ENCODE results near the gene POMGNT2. TPM values are rescaled to one million over a fixed set of nuclear protein-coding genes. Genes with fewer than 3 reads are reported as not detected.

The POMGNT2 gene
- total and polyA plus RNA-seq, 2 experiments from 2014 or later: 10.7 to 26.1 TPM

DNA sequence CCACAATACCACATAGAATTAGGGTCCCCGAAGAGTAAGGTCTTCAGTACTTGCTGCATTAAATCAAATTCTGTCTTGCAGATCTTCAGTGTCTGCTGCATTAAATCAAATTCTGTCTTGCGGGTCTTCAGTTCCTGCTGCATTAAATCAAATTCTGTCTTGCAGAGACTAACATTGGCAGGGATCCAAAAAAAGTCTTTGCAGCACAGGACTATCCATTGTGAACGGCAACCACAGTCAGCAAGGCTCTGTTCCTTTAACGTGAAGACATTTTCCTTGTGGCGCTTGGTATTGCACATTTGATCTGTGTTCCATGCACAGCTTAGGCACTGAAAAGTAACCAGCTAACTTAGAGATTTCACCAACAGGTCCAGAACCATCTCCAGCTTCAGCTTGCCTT lies 46.8 kb upstream of the POMGNT2 start:
- ATAC-seq (no peak), DNase-seq (ENCODE audit: low spot score) (no peak)
- H4K20me1 ChIP-seq (replicated peaks; ENCODE audit: insufficient read depth): no peaks in the 10 kb centered on the region
- Mint-ChIP-seq H3K9me3 (no peaks in the 10 kb centered on the region), H3K4me1 (peaks cover 3% of the 10 kb centered on the region; the same call in 2 of the 3 replicates), H3K36me3 (ENCODE audit: low read depth) (no peaks in the 10 kb centered on the region), H3K27ac (no peak overlapping the region), H3K4me3 (no peak overlapping the region), H3K27me3 (ENCODE audit: insufficient read depth, low read depth, poor library complexity) (peaks cover 3% of the 10 kb centered on the region)
- H3K4me3 ChIP-seq: no peak overlapping the region
- H3K27ac ChIP-seq (ENCODE audit: low read depth): no peak overlapping the region
- peak overlapping the region; percentile 85; the same call in 1 of the 2 replicates for H2AFZ ChIP-seq
- TF ChIP-seq ZNF331 (CRISPR knock-in tag; IDR thresholded peaks at IDR 0.05; ENCODE audit: low read depth) (no peak), CREB1 (CRISPR knock-in tag; IDR thresholded peaks at IDR 0.05; ENCODE audit: low read depth) (no peak), JUNB (IDR thresholded peaks at IDR 0.05; ENCODE audit: unreplicated experiment) (no peak), ZNF114 (CRISPR knock-in tag; IDR thresholded peaks at IDR 0.05) (no peak), NANOG (IDR thresholded peaks at IDR 0.05; ENCODE audit: borderline replicate concordance) (no peak), STAT1 (IDR thresholded peaks at IDR 0.05; ENCODE audit: unreplicated experiment) (no peak)
- TF ChIP-seq, protein P1, sequence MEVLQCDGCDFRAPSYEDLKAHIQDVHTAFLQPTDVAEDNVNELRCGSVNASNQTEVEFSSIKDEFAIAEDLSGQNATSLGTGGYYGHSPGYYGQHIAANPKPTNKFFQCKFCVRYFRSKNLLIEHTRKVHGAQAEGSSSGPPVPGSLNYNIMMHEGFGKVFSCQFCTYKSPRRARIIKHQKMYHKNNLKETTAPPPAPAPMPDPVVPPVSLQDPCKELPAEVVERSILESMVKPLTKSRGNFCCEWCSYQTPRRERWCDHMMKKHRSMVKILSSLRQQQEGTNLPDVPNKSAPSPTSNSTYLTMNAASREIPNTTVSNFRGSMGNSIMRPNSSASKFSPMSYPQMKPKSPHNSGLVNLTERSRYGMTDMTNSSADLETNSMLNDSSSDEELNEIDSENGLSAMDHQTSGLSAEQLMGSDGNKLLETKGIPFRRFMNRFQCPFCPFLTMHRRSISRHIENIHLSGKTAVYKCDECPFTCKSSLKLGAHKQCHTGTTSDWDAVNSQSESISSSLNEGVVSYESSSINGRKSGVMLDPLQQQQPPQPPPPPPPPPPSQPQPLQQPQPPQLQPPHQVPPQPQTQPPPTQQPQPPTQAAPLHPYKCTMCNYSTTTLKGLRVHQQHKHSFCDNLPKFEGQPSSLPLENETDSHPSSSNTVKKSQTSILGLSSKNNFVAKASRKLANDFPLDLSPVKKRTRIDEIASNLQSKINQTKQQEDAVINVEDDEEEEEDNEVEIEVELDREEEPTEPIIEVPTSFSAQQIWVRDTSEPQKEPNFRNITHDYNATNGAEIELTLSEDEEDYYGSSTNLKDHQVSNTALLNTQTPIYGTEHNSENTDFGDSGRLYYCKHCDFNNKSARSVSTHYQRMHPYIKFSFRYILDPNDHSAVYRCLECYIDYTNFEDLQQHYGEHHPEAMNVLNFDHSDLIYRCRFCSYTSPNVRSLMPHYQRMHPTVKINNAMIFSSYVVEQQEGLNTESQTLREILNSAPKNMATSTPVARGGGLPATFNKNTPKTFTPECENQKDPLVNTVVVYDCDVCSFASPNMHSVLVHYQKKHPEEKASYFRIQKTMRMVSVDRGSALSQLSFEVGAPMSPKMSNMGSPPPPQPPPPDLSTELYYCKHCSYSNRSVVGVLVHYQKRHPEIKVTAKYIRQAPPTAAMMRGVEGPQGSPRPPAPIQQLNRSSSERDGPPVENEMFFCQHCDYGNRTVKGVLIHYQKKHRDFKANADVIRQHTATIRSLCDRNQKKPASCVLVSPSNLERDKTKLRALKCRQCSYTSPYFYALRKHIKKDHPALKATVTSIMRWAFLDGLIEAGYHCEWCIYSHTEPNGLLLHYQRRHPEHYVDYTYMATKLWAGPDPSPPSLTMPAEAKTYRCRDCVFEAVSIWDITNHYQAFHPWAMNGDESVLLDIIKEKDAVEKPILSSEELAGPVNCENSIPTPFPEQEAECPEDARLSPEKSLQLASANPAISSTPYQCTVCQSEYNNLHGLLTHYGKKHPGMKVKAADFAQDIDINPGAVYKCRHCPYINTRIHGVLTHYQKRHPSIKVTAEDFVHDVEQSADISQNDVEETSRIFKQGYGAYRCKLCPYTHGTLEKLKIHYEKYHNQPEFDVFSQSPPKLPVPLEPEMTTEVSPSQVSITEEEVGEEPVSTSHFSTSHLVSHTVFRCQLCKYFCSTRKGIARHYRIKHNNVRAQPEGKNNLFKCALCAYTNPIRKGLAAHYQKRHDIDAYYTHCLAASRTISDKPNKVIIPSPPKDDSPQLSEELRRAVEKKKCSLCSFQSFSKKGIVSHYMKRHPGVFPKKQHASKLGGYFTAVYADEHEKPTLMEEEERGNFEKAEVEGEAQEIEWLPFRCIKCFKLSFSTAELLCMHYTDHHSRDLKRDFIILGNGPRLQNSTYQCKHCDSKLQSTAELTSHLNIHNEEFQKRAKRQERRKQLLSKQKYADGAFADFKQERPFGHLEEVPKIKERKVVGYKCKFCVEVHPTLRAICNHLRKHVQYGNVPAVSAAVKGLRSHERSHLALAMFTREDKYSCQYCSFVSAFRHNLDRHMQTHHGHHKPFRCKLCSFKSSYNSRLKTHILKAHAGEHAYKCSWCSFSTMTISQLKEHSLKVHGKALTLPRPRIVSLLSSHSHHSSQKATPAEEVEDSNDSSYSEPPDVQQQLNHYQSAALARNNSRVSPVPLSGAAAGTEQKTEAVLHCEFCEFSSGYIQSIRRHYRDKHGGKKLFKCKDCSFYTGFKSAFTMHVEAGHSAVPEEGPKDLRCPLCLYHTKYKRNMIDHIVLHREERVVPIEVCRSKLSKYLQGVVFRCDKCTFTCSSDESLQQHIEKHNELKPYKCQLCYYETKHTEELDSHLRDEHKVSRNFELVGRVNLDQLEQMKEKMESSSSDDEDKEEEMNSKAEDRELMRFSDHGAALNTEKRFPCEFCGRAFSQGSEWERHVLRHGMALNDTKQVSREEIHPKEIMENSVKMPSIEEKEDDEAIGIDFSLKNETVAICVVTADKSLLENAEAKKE (CRISPR knock-in tag; IDR thresholded peaks at IDR 0.05): no peak
- no peaks in the 10 kb centered on the region for H3K4me1 ChIP-seq (ENCODE audit: insufficient read depth)
- no peaks in the 10 kb centered on the region for H3K36me3 ChIP-seq (ENCODE audit: insufficient read depth)
- H3K9me2 ChIP-seq (ENCODE audit: insufficient read depth): peaks cover 12% of the 10 kb centered on the region; the same call in 1 of the 2 replicates
- no peaks in the 10 kb centered on the region for H3F3A ChIP-seq (replicated peaks; ENCODE audit: low read depth)
- no peaks in the 10 kb centered on the region for H3K79me2 ChIP-seq (replicated peaks; ENCODE audit: insufficient read depth)
- H3K27me3 ChIP-seq (ENCODE audit: insufficient read depth): no peaks in the 10 kb centered on the region
- no peak overlapping the region for H3K4me2 ChIP-seq

DNA sequence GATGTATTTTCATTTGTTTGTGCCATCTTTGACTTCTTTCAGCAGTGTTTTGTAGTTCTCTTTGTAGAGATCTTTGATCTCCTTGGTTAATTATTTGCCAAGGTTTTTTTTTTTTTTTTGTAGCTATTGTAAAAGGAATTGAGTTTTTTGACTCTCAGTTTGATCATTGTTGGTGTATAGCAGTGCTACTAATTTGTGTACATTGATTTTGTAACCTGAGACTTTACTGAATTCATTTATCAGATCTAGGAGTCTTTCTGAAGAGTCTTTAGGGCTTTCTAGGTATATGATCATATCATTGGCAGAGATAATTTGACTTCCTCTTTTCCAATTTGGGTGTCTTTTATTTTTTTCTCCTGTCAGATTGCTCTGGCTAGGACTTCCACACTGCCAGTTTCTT lies 42.2 kb upstream of the POMGNT2 start:
- Histone ChIP-seq H3K36me3 (ENCODE audit: insufficient read depth) (no peaks in the 10 kb centered on the region), H3K27ac (ENCODE audit: low read depth) (no peak overlapping the region), H3F3A (replicated peaks; ENCODE audit: low read depth) (no peaks in the 10 kb centered on the region), H3K4me1 (ENCODE audit: insufficient read depth) (peaks cover 22% of the 10 kb centered on the region), H3K79me2 (replicated peaks; ENCODE audit: insufficient read depth) (no peaks in the 10 kb centered on the region), H2AFZ (no peak overlapping the region), H3K4me3 (no peak overlapping the region), H3K27me3 (ENCODE audit: insufficient read depth) (no peaks in the 10 kb centered on the region), H3K9me2 (ENCODE audit: insufficient read depth) (peaks cover 21% of the 10 kb centered on the region; the same call in 1 of the 2 replicates), H4K20me1 (replicated peaks; ENCODE audit: insufficient read depth) (no peaks in the 10 kb centered on the region), H3K4me2 (no peak overlapping the region)
- H3K27ac Mint-ChIP-seq: no peak overlapping the region
- H3K4me1 Mint-ChIP-seq: peaks cover 20% of the 10 kb centered on the region
- no peaks in the 10 kb centered on the region for H3K27me3 Mint-ChIP-seq (ENCODE audit: insufficient read depth, low read depth, poor library complexity)
- no peaks in the 10 kb centered on the region for H3K36me3 Mint-ChIP-seq (ENCODE audit: low read depth)
- no peaks in the 10 kb centered on the region; the same call in 2 of the 3 replicates for H3K9me3 Mint-ChIP-seq
- no peak for ATAC-seq
- no peak overlapping the region for H3K4me3 Mint-ChIP-seq
- DNase-seq (ENCODE audit: low spot score): no peak
- no peak for TF ChIP-seq CREB1 (CRISPR knock-in tag; IDR thresholded peaks at IDR 0.05; ENCODE audit: low read depth)
- TF ChIP-seq, protein P1 (CRISPR knock-in tag; IDR thresholded peaks at IDR 0.05): no peak
